Caco-2 (cell line): ENCODE data around the gene RBM46. TPM values are rescaled to one million over a fixed set of nuclear protein-coding genes. Genes with fewer than 3 reads are reported as not detected.
A peak's percentile ranks its signal among the peaks of the same experiment; 100 is the strongest.

ENCODE experiments used
- BruUV-seq: library from RNA; stranded (reverse); fragments of 400-500 nt; replicated peaks from 2 replicates; lab custom pipeline; 2021; lab: Mats Ljungman, UMichigan
- CTCF ChIA-PET: fragments of 300-600 bp; sonication (Branson Sonifier 250); formaldehyde crosslinking; loops from one replicate; lab custom pipeline; 2022; ENCODE audit warnings: antibody characterized with exemption; lab: Charles Lee
- POLR2A ChIA-PET: fragments of 300-600 bp; sonication (Branson Sonifier 250); formaldehyde crosslinking; loops from one replicate; lab custom pipeline; 2022; ENCODE audit warnings: antibody characterized with exemption; lab: Charles Lee
- DNase-seq, 2 experiments: peaks; one replicate each; pipeline versions ENCODE4 v3.0.0 to v3.0.0-alpha.2; 2020 to 2022
- H3K27me3 ChIP-seq: replicated peaks from 2 replicates; pipeline ENCODE4 v1.6.0; 2011; ENCODE audit warnings: low read length; ENCODE audit not compliant: control insufficient read depth, insufficient read depth
- H3K36me3 ChIP-seq: 2 replicates; pipeline ENCODE4 v1.5.1; 2011; ENCODE audit warnings: low read length; ENCODE audit not compliant: control insufficient read depth, insufficient read depth
- H3K4me1 ChIP-seq: fragments of 250-450 bp; sonication (Bioruptor Pico); 2 replicates; pipeline ENCODE4 v1.5.1; 2020; ENCODE audit warnings: mild to moderate bottlenecking
- H3K4me3 ChIP-seq: 2 replicates; pipeline ENCODE4 v1.5.1; 2011; ENCODE audit warnings: low read depth, mild to moderate bottlenecking, control low read depth, low read length
- H3K9me3 ChIP-seq: fragments of 250-450 bp; sonication (Bioruptor Pico); 2 replicates; pipeline ENCODE4 v1.5.1; 2020; ENCODE audit warnings: mild to moderate bottlenecking, moderate library complexity
- H3K27ac Mint-ChIP-seq: one replicate; pipeline ENCODE4 v1.8.0; 2022; ENCODE audit warnings: mixed read lengths; ENCODE audit not compliant: unreplicated experiment
- H3K27me3 Mint-ChIP-seq: one replicate; pipeline ENCODE4 v1.8.0; 2022; ENCODE audit warnings: mixed read lengths; ENCODE audit not compliant: insufficient read depth, unreplicated experiment
- H3K36me3 Mint-ChIP-seq: one replicate; pipeline ENCODE4 v1.8.0; 2022; ENCODE audit warnings: mild to moderate bottlenecking, mixed read lengths; ENCODE audit not compliant: insufficient read depth, unreplicated experiment
- H3K4me1 Mint-ChIP-seq: one replicate; pipeline ENCODE4 v1.8.0; 2022; ENCODE audit warnings: low read depth, mixed read lengths; ENCODE audit not compliant: unreplicated experiment
- H3K4me3 Mint-ChIP-seq: one replicate; pipeline ENCODE4 v1.8.0; 2022; ENCODE audit warnings: mild to moderate bottlenecking, moderate library complexity, mixed read lengths; ENCODE audit not compliant: unreplicated experiment
- H3K9me3 Mint-ChIP-seq: one replicate; pipeline ENCODE4 v1.8.0; 2022; ENCODE audit warnings: mixed read lengths; ENCODE audit not compliant: unreplicated experiment
- CTCF ChIP-seq, 2 experiments: fragments of 200-600 bp in 1 of 2; IDR thresholded peaks; 1 replicate in 1 of 2; 2 replicates in 1 of 2; pipeline versions ENCODE4 v1.5.1 to v1.8.0; 2011 to 2022; ENCODE audit warnings: antibody characterized with exemption in 1 of 2, control low read depth in 1 of 2, inconsistent platforms in 1 of 2, low read depth in 1 of 2, low read length in 1 of 2, mild to moderate bottlenecking in 1 of 2, moderate library complexity in 1 of 2; ENCODE audit not compliant: insufficient read depth in 1 of 2, severe bottlenecking in 1 of 2, unreplicated experiment in 1 of 2
- intact Hi-C: fragments of 100-400 bp; cut with micrococcal nuclease; formaldehyde crosslinking; loops from one replicate; pipeline ENCODE4 v1.10.0; 2022; ENCODE audit not compliant: unreplicated experiment
- total RNA-seq: library from RNA; stranded (reverse); gene quantifications from 2 replicates; pipeline ENCODE4 v1.2.3, GENCODE V29; 2022

RBM46 gene
- total RNA-seq, 1 experiment from 2014 or later = not detected

- peak; percentile 66 to 72 for TF ChIP-seq CTCF (IDR thresholded peaks at IDR 0.05; ENCODE audit: insufficient read depth in 1 of 2, low read depth in 1 of 2, low read length in 1 of 2, severe bottlenecking in 1 of 2, unreplicated experiment in 1 of 2)
- H3K4me1 ChIP-seq = no peaks in the 10 kb centered on the region
- ChIA-PET POLR2A (no interaction called here), CTCF (interaction anchor here (1.2 to 2.8 kb wide), 2 partner anchors 104 to 121 kb away, joined by 4 to 6 read pairs; no protein-coding TSS in a partner anchor)
- Mint-ChIP-seq H3K27me3 (no peaks in the 10 kb centered on the region), H3K4me1 (no peaks in the 10 kb centered on the region), H3K27ac (no peak overlapping the region), H3K9me3 (no peaks in the 10 kb centered on the region), H3K4me3 (no peak overlapping the region), H3K36me3 (no peaks in the 10 kb centered on the region)
- intact Hi-C loops = loop anchor here (1.0 to 5.0 kb wide), 5 partner anchors 40 to 564 kb away; no protein-coding TSS in a partner anchor
- no peak overlapping the region for H3K4me3 ChIP-seq
- no peaks in the 10 kb centered on the region for H3K36me3 ChIP-seq
- no peaks in the 10 kb centered on the region for H3K9me3 ChIP-seq
- DNase-seq = peak in 1 of 2 experiments; percentile 4
- BruUV-seq = no TSS peak
- no peaks in the 10 kb centered on the region for H3K27me3 ChIP-seq
These were observed 26.1 kb downstream of the RBM46 start for GRCh38 chr4:154807042-154807630.

- Histone ChIP-seq H3K4me1 (no peaks in the 10 kb centered on the region), H3K4me3 (no peak overlapping the region), H3K36me3 (no peaks in the 10 kb centered on the region), H3K27me3 (no peaks in the 10 kb centered on the region), H3K9me3 (no peaks in the 10 kb centered on the region)
- intact Hi-C loops = no loop called here
- no peak for TF ChIP-seq CTCF (IDR thresholded peaks at IDR 0.05; ENCODE audit: insufficient read depth in 1 of 2, low read depth in 1 of 2, low read length in 1 of 2, severe bottlenecking in 1 of 2, unreplicated experiment in 1 of 2)
- Mint-ChIP-seq H3K27me3 (peaks cover 3% of the 10 kb centered on the region), H3K9me3 (no peaks in the 10 kb centered on the region), H3K4me3 (no peak overlapping the region), H3K4me1 (no peaks in the 10 kb centered on the region), H3K27ac (no peak overlapping the region), H3K36me3 (no peaks in the 10 kb centered on the region)
- ChIA-PET POLR2A (no interaction called here), CTCF (no interaction called here)
- DNase-seq = no peak
- no TSS peak for BruUV-seq
These were observed 37.2 kb downstream of the RBM46 start for GRCh38 chr4:154818230-154818629.

DNA sequence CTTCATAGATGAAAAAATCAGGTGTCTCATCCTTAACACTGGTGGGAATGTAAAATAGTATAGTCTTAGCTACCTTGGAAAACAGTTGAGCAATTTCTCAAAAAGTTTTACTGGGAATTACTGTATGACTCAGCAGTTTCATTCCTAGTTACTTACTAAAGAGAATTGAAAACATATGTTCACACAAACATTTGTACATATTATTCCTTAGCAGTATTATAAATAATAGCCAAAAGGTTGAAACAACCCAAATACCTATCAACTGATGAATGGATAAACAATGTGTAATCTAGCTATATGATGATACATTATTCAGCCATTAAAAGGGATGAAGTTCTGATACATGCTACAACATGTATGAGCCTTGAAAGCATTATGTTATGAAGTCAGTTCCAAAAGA, 41.7 kb downstream of the RBM46 start:
- Mint-ChIP-seq H3K9me3 (no peaks in the 10 kb centered on the region), H3K27ac (no peak overlapping the region), H3K4me1 (no peaks in the 10 kb centered on the region), H3K36me3 (no peaks in the 10 kb centered on the region), H3K27me3 (peaks cover under 1% of the 10 kb centered on the region), H3K4me3 (no peak overlapping the region)
- intact Hi-C loops = no loop called here
- Histone ChIP-seq H3K27me3 (no peaks in the 10 kb centered on the region), H3K4me3 (no peak overlapping the region), H3K9me3 (no peaks in the 10 kb centered on the region), H3K4me1 (no peaks in the 10 kb centered on the region), H3K36me3 (no peaks in the 10 kb centered on the region)
- no peak for DNase-seq
- ChIA-PET POLR2A (no interaction called here), CTCF (no interaction called here)
- no peak for TF ChIP-seq CTCF (IDR thresholded peaks at IDR 0.05; ENCODE audit: insufficient read depth in 1 of 2, low read depth in 1 of 2, low read length in 1 of 2, severe bottlenecking in 1 of 2, unreplicated experiment in 1 of 2)
- no TSS peak for BruUV-seq
